GM21723 (cell line): ENCODE data around the gene TBC1D17.
A peak's percentile ranks its signal among the peaks of the same experiment; 100 is the strongest.
"Not testable (repeated sequence)": the region's sequence is repeated elsewhere in the genome, so short reads cannot be mapped to it uniquely, and the experiment has no call there.

ENCODE experiments used
- ATAC-seq: cut with Tn5 transposase; IDR thresholded peaks from one replicate; pipeline ENCODE4 v1.9.1; 2021; ENCODE audit warnings: mild to moderate bottlenecking, moderate library complexity; ENCODE audit not compliant: unreplicated experiment

The TBC1D17 gene

GRCh38 chr19:49916839-49917733 lies 39.6 kb downstream of the TBC1D17 start:
- ATAC-seq = no peak

GRCh38 chr19:49918089-49918488 lies 40.6 kb downstream of the TBC1D17 start:
- ATAC-seq = no peak

GRCh38 chr19:49920624-49921363 lies 43.3 kb downstream of the TBC1D17 start:
- ATAC-seq = no peak

- no peak for ATAC-seq
Observed at GRCh38 chr19:49921871-49922795, 44.6 kb downstream of the TBC1D17 start.

DNA sequence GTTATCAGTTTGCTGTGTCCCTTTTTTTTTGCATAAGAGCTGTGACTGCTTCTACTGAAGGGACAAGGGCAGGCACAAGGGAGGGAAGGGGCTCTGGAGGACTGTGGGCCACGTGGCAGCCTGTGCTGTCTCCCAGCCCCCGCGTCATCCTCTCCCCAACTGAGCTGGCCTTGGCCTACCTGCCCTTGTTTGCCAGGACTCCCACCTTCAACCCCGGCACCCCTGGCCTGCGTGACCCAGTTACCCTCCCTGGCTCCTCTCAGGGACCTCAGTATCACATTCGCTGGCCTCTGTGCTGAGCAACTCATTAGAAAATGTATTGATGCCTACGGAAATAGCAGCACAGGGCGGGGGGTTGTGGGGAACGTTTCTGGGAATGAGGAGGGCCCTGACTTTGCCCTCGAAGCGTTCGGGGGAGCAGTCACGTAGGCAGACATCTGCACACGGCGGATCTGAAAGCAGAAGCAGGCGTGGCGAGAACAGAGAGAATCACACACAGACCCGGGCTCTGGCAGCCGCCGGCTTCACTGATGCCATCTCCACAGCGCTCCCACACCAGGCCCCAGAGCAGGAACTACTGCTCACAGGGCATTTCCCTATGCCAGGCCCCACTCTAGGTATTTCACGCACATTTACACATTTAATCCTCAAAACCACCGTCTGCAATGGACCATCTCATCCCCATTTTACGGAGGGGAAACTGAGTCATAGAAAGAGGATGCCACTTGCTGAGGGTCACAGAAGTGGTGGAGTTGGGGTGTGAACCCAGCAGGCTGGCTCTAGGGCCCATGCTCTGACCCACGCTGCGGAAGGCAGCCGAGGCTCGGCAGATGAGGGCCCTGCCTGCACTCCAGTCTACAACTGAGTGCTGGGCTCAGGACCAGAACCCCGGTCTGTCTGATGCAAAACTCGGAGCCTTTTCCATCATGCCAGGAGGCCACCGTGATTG lies 45.8 kb downstream of the TBC1D17 start:
- ATAC-seq = no peak

DNA sequence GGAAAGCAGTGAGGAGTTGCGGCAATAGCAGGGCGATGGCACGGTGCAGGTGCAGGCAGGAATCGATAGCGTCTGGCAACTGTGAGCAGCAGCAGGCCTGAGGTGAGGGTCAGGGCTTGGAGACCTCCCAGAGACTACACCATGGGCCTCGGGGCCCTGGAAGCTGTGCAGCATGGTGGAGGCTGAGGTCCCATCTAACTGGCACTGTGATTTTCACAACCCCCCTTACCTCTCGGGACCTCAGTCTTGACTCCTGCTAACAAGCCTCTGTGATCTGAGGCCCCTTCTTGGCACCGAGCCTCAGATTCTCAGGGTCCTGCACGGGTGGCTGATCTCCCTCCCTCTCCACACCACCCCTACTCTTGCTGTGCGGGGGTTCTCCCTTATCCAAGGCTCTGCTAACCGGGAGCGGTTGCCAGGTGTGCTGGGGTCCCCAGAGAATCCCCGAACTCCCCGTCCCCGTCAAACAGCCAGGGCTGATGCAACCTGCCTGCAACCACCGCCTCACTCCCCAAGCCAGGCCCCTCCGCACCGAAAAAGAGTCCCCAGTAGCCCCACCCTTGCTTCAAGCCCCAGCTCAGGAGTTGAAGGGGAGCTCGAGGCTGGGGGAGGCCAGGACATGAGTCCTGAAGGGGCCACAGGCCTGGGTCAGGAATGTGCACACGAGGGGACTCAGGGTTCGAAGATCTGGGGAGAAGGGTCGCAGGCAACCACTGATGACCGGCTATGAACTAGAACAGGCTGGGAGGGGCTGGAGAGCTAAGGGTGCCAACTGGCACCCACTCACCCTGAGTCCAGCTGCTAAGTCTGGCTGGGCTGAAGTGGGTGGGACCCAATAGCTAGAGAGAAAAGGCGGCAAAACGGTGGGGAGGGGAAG lies 46.7 kb downstream of the TBC1D17 start:
- ATAC-seq = no peak

DNA sequence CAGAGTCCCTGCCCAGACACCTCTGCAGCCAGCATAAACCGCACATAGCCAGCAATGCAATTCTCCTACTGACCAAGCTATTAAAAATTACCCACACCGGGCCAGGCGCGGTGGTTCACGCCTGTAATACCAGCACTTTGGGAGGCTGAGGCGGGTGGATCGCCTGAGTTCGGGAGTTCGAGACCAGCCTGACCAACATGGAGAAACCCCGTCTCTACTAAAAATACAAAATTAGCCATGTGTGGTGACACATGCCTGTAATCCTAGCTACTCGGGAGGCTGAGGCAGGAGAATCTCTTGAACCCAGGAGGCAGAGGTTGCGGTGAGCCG lies 47.3 kb downstream of the TBC1D17 start:
- not testable (repeated sequence) for ATAC-seq

- no peak for ATAC-seq
Observed at GRCh38 chr19:49925486-49925885, 48.0 kb downstream of the TBC1D17 start.

GRCh38 chr19:49926515-49926914 lies 49.0 kb downstream of the TBC1D17 start:
- ATAC-seq = no peak

- ATAC-seq = no peak
Observed at GRCh38 chr19:49927526-49928264, 50.2 kb downstream of the TBC1D17 start.

- ATAC-seq = peak; percentile 43
Observed at GRCh38 chr19:49929121-49929610, 51.7 kb downstream of the TBC1D17 start, which contains the start of the genes ATF5 and NUP62. Gene ATF5 (plus strand): TSS chr19:49929205. CDS start chr19:49930851, 1,646 bp downstream. Gene NUP62 (minus strand): TSS chr19:49929504. CDS start chr19:49909807, 19,697 bp downstream.

DNA sequence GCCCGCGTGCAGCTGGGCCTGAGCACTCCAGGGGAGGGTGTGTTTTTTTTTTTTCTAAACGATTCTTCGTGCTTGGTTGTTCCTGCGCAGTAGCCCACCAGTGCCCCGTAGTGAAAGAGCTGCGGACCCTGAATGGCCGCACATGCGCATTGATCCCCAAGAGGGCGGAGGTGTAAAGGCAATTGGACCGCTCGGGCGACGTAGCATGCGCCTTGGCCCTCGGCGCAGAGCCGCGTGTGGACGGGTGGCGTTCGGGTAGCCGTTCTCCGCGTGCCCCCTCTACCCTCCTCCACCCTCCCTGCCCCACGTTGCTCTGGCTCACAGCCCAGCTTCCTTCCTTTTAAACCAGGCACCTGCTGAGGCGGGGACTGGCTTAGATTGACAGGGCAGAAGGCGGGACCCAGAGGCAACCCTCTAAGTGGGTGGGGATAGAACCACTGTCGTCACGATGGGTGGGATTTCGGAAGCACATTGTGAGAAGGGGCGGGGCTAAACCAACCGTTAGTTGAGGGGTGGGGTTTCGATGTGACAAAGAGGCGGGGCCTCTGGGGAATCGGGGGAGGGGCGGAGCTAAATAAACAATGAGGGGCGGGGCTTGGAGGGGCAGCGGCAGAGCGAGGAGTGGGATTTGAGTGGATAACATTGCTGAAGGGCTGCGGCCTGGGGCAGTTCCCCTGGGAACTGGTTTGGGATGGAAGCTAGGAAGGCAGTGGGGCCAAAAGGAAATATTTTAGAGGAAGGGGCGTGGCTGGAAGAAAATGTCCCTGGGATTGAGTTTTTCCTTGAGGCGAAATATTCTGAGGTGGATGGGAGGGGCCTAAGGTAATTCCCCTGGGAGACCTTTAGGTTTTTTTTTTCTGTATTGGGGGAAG lies 52.3 kb downstream of the TBC1D17 start:
- ATAC-seq = peak; percentile 61

GRCh38 chr19:49930483-49931011 lies 53.0 kb downstream of the TBC1D17 start:
- no peak for ATAC-seq

DNA sequence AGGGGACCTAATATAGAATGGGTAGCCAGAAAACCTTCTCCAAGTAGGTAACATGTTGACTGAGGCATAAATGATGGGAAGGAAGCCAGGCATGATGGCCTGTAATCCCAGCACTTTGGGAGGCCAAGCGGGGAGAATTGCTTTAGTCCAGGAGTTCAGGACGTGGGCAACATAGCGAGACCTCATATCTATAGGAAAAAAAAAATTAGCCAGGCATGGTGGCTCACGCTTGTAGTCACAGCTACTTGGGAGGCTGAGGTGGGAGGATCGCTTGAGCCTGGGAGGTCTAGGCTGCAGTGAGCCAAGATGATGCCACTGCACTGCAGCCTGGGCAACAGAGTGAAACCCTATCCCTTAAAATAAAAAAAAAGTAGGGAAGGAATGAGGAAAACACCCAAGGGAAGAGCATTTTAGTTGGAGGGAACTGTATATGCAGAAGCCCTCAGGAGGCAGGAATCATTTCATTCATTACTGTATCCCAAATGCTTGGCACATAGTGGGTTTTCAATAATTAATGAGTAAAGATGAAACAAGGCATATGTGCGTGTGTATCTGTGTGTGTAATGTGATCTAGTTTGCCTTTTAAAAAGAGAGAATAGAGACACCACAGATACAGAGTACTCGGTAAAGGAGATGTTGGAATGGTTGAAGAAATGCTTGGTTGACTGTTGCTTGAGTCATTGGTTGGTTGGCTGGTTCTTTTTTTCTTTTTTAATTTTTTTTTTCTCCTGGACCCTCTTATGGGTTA lies 54.0 kb downstream of the TBC1D17 start:
- no peak for ATAC-seq

- ATAC-seq = no peak
Observed at GRCh38 chr19:49932041-49932451, 54.5 kb downstream of the TBC1D17 start.

DNA sequence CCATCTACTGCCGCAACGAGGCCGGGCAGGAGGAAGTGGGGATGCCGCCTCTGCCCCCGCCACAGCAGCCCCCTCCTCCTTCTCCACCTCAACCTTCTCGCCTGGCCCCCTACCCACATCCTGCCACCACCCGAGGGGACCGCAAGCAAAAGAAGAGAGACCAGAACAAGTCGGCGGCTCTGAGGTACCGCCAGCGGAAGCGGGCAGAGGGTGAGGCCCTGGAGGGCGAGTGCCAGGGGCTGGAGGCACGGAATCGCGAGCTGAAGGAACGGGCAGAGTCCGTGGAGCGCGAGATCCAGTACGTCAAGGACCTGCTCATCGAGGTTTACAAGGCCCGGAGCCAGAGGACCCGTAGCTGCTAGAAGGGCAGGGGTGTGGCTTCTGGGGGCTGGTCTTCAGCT lies 55.2 kb downstream of the TBC1D17 start:
- ATAC-seq = no peak
